Stimulated activated CD8-positive, alpha-beta memory T cell treated with anti-CD3 and anti-CD28 coated beads, Interleukin-15, amount 100 ng/mL, for 4 hours (primary cell): ENCODE data around the gene MAEA.
"Not testable (repeated sequence)": the region's sequence is repeated elsewhere in the genome, so short reads cannot be mapped to it uniquely, and the experiment has no call there.

Source experiments
- DNase-seq, 2 donors: peaks; one replicate each; pipeline ENCODE4 v3.0.0-alpha.2; 2020; ENCODE audit warnings: low read depth in 2 of 2

MAEA gene

GRCh38 chr4:1367230-1367935, 77.7 kb downstream of the MAEA start:
- DNase-seq: no peak

- no peak for DNase-seq
Observed at GRCh38 chr4:1367936-1368289, 78.2 kb downstream of the MAEA start.

- DNase-seq: no peak
Observed at GRCh38 chr4:1368421-1369090, 78.9 kb downstream of the MAEA start.

- DNase-seq: no peak
Observed at GRCh38 chr4:1369091-1369450, 79.4 kb downstream of the MAEA start.

GRCh38 chr4:1369479-1370079, 79.9 kb downstream of the MAEA start:
- DNase-seq: no peak

GRCh38 chr4:1370321-1371124, 80.8 kb downstream of the MAEA start:
- DNase-seq: no peak

- no peak for DNase-seq
Observed at GRCh38 chr4:1371176-1372165, 81.8 kb downstream of the MAEA start.

GRCh38 chr4:1372576-1372975, 82.9 kb downstream of the MAEA start:
- DNase-seq: not testable (repeated sequence)

- no peak for DNase-seq
Observed at GRCh38 chr4:1373892-1374705, 84.4 kb downstream of the MAEA start.

GRCh38 chr4:1374706-1375045, 85.0 kb downstream of the MAEA start:
- no peak for DNase-seq

GRCh38 chr4:1375051-1375721, 85.5 kb downstream of the MAEA start:
- DNase-seq: no peak

GRCh38 chr4:1375761-1376322, 86.2 kb downstream of the MAEA start:
- no peak for DNase-seq

GRCh38 chr4:1376391-1376840, 86.7 kb downstream of the MAEA start:
- DNase-seq: no peak

GRCh38 chr4:1376841-1377605, 87.3 kb downstream of the MAEA start:
- DNase-seq: no peak

GRCh38 chr4:1377606-1378261, 88.0 kb downstream of the MAEA start:
- no peak for DNase-seq

GRCh38 chr4:1378559-1379231, 89.0 kb downstream of the MAEA start:
- DNase-seq: no peak

GRCh38 chr4:1379351-1379781, 89.7 kb downstream of the MAEA start:
- DNase-seq: no peak
